HCEC 1CT (cell line): ENCODE results near the gene FOXJ3.

Experiments
- DNase-seq: peaks from one replicate; pipeline ENCODE4 v3.0.0-alpha.2; 2017

FOXJ3 gene

DNA sequence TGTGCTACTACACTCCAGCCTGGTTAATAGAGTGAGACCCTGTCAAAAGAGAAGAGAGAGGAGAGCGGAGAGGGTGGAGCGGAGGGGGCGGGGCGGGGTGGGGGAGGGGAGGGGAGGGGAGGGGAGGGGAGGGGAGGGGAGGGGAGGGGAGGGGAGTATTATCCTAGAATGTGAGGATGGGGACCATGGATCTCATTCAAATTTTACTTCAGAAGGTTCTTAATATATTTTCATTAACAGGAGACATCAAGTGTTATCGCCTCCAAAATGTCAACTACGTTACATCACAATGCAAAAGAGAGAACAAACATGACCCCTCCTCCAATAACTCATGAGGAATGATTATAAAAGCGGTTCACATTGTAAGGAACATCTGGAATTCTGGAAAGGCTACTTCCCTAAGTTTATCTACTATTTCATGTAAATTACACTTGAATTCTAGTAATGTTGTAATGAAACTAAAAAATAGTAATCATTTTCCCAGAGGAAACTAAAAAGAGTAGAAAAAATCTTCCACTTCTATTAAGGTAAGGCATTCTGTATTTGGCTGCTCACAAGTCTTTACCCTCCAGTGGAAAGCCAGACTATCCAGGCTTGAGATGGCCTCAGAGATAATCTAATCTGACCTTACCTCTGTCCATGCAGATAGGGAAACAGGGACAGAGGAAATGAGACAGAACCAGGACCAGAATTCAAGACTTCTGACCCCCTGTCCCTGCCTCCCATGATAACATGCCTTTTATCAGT lies 151.7 kb downstream of the FOXJ3 start:
- no peak for DNase-seq

DNA sequence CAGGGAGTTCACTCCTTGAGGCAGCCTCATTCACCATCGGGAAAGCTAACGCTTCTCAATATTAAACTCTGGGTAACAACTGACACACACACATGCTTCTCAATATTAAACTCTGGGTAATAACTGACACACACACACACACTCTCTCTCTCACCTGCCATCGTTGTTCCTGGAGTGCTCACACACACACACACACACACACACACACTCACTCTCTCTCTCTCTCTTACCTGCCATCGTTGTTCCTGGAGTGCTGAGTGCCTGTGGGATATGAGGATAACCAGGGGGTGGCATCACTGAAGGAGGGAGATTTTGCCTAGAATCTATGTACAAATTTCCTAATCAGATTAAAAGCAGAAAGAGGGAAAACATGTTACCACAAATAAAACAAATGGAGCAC lies 153.3 kb downstream of the FOXJ3 start:
- DNase-seq, result no peak

DNA sequence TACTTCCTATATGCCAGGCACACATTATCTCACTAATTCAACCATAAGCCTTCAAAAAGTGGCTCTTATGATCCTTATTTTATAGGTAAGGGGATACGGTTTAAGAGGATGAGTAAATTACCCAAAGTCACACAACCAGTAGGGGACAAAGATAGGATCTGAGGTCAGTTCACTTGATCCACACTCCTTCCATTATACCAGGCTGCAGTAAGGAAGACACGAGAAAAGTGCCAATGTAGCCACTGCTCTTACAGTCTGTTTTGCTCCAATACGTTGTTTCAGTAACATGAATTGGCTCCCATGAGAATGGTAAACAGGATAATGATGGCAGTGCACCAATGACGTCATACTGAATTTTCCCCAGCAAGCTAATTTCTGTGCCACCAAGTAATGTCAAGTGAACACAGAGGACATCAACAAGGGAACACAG lies 155.1 kb downstream of the FOXJ3 start:
- DNase-seq, result no peak

DNA sequence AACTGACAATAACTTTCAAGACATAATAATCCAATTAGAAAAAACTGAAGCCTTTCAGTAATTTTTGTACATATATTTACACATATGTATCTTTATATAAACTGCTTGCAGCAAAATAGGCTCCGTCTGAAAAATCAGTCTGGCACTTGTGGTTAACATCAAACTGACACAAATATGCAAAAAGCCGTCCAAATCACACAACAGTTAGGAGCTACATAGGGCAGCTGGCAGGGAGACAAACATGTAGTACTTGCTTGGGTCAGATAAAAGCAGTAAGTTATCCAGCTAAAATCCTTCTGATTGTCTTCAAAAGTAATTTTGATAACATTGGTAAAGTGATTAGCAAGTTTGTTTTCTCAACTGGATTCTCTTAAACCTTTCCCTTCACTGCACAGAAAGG lies 155.8 kb downstream of the FOXJ3 start:
- peak; percentile 9 for DNase-seq

DNA sequence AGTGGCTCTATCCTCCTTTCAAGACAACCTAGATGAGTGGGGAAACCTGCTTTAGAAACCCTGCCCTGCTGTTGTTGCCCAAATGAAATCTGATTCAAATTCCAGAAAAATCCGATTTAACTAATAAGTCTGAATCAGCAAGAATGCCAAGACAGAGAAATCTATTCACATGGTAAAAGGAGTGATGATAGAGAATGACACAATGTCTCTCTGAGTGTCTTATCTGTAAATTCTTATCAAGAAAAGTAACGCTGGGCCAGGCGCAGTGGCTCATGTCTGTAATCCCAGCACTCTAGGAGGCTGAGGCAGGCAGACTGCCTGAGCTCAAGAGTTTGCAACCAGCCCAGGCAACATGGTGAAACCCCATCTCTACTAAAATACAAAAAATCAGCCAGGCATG lies 156.8 kb downstream of the FOXJ3 start:
- no peak for DNase-seq

DNA sequence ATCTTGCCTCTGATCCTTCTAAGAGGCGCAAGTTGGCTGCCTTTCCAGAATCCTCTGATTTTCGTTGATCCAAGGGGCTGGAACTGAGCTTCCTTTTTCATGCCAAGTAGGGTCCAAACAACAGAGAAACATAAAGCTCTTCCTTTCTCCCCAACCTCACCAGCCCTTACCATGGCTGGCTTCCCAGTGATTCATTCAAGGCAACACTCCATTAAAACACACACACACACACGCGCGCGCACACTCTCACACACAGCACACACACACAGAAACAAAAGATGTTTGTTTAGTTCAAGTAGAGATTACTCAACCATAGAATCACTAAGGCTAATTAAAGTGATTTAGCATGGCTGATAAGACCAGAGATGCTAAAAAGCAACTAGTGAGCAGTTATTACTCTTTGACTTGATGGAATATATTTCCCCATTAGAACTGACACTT lies 157.5 kb downstream of the FOXJ3 start:
- peak; percentile 75 for DNase-seq

DNA sequence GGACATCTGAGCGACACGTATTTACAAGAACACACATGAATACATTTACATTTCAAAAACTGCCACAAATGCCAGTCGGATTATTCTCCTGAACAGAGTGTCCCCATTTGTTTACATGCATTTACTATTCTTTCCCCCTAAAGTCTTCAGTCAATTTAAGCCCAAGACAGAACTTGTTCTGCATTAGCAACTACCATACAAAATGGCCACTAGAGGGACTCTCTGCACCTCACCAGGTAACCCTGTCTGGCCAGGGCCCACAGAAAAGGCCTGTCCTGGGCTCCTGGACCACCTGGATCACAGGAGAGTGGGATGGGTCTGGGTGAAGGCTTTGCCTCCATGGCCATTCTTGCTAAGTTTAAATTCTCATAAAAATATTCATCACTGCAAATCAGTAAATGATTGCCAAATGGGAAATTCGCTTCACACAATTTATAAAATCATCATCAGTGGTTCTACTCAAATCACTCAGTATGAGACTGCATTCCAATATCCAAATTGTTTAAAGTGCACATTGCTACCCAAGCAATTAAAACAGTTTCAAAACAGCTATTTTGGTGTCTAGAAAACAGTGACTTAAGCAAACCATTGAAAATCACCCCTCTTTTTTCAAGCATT lies 158.0 kb downstream of the FOXJ3 start:
- DNase-seq, result peak; percentile 56

DNA sequence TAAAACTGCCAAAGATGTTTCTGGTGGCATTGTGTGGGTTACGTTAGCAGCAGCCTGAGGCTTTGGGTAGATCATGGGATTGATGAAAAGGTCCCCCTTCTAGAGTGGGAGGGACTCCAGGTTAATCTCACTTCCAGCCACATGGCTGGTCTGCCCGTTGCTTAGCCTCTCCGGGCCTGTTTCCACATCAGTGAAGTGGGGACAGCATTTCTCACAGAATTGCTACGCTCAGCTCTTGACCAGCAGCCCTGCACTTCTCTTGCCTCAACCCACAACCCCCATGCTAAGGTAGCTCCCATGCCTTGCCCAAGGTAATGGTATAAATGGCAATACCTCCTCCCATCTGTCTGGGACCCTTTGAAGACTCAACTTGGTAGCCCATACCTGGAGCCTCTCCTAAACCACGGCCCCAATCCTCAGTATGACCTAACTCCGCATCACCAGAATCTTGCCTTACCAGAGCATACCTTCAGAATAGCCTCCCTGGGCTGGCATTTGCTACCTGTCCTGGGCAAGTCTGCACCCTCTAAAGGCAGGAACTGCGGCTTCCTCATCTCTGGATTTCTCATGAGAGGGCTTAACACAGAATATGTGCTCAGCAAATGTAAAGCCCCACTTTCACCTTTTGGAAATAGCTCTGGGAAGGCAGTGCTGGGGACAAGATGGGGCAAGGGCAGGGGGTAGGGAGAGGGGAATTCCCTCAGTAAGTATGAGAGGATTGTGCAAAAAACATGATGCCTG lies 159.6 kb downstream of the FOXJ3 start:
- no peak for DNase-seq

DNA sequence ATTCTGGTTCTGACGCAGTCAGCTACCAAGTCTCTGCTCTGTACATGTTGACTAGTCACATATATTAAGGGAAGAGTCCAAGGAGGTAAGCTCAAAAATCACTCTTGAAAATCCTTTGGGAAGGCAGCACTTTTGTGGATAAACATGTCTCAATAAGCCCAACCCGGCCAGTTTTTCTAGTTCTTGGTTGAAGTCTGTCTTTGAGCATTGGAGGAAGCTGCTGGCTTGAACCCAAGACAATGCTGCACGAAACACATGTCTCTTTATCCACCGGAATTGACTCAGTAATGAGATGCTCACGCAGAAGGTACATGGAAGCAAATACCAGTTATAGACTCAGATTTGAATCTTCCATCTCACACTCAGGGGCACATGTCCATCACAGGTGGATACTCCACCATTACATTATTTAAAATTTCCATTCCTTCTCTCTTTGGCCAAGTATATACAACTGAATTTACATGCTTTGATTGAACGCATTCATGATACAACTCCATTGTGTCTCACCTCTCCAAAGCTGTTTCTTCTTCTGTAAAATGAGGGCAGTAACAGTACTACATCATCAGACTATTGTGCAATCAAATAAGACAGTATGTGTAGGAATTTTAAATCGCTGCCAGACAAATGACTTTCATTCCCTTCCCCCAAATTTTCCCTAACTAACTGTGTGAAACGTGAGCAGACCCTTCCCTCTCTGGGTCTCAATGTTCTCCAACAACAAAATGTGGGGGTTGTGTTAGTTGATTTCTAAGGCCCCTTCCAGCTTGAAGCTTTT lies 160.9 kb downstream of the FOXJ3 start:
- DNase-seq, result peak; percentile 41

DNA sequence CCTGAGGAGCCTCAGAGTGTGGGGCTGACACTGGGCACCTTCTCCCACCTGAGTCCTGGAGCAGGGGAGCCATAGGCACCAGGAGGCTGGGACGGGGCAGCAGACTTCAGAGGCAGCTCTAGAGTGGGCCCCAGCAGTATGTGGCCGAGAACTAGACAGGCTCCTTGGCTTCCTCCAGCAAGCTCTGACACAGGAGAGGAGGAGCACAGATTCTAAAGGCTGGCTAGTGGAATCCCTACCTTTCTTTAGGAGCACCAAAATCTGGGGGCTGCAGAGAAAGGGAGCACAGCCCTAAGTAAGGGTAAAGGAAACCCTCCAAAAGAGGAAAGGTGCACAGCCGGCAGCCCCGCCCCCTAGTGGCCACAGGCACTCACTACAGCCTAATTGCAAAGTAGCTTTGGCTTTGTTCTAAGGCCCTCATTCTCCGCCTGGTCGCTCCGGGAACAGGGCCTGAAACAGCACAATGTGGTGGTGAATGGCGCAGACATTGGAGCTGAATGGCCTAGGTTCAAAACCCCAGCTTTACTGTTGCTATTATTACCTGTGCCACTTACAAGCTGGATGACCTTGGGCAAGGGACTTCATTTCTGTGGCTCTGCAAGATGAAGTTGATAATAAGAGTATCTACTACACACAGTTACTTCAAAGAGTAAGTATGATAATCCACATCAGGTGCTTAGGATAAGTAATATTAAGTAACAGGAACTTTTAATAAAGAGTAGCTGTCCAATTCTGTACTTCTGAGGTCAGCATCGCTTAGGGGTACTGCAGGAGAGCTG lies 161.7 kb downstream of the FOXJ3 start:
- peak; percentile 41 for DNase-seq

DNA sequence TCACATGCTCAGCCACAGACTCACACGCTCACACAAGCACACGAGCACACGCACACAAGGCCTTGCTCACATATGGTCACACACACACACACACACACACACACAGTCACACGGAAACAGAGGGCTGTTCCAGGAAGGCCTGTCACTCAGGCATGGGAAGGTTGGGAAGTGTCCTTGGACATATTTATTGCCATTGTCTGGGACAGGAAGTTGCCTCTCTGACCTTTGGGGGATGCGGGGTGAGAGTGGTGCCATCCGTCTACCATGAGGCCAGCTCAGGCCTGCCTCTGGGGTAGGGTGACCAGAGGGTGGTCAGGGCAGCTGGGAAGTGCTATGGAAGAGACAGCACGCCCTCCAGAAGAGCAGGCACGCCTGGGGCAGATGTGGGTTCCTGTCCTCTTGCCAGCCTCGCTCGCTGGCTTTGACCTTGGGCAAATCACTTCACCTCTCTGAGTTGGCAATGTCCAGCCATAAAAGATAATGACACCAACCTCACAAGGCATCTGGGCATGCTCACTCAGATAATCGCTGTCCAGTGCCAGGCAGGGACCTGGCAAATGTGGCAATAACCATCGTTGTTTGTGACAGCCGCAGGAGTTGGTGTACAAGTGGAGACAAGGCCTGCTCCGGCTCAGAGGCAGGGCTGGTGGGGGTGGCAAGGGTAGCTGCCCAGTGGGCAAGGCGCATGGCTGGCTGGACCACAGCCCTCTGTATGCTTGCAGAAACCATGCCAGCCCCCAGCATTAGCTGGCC lies 162.5 kb downstream of the FOXJ3 start:
- no peak for DNase-seq

DNA sequence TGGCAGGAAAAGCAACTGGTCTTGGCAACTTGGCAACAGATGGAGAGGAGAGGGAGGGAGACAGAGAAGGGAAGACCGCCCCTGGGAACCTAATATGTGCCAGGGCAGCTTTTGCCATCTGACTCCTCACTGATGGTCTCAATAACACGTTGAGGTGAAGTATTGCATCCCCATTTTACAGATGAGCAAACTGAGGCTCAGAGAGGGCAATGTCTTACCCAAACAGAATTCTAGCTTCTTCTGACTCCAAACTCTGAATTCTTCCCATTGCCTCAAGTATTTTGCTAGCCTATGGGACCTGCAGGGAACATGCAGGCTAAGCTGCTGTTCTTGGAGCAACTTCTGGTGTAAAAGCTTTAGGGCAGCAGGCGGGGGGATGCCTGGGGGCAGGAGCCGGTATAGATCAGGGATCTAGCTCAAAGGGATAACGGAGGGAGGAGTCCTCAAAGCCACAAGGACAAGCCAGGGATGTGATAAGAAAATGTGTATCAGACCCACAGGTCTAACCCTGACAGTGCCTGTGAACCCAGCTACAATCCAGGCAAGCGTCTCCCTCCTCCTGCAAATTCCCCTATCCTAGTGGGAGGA lies 163.3 kb downstream of the FOXJ3 start:
- DNase-seq, result no peak

DNA sequence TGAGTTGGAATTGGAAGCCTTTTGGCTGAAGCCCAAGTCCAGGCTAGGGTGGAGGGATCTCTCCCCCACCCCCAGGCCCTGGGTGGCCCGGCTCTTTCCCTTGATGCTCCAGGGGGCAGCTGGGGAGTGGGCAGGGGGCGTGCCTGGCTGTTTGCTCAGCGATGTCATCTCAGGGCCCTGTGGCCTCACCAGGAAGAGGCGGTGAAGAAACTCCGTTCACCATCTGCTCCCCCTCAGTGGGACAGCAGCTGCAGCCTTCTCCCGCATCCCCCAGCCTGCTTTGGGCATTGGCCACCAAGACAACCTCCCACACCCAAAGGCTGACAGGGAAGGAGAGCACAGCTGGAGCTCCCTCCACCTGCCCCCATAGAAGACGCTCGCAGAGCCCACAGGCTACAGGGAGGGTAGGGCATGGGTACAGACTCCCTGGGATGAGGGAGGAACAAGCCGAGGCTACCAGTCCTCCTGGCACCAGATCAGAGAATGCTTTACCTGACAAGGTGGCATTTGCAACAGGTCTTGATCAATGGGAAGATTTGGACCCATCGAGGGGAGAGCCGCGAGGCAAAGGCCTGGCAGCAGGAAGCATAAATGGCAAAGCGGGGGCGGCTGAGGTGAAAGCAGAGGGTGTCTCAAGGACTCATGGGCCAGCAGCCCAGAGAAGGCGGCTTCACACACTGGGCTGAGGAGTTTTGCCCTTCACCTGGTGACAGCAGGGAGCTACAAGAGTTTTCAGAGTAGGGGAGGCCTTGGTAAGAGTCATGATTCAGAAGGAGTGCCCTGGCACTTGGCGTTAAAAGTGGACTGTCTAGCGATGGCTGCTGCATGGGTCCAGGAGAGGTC lies 164.0 kb downstream of the FOXJ3 start:
- no peak for DNase-seq

DNA sequence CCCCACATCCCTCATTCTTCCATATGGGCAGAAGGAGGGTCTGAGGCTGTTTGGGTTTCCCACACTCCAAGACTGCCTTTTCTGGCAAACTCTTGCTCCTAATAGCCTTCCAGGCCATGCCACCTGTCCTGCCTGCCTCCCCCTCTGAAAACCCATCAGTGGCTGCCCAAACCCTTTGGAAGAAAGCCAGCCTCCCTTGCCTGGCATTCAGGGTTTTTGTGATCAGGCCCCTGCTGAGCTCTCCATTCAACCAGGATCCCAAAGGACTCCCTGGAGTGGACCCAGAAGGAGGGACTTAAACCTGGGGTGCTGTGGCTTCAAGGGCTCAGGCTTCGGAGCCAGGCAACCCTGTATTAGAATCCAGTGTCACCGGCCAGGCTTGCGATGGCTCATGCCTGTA lies 166.3 kb downstream of the FOXJ3 start:
- DNase-seq, result no peak

DNA sequence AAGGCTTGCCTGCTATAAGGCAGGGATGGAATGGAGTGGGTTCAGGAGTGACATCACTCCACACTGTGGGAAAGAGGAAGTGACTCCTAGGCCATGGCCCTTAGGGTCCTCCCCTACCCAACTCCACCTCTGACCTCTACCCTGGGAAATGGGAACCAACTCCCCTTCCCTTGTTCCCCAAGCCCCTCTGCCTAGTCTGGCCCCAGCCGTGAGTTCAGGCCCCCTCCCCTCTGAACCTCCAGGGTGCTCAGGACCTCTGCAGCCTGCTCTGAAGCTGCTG lies 166.7 kb downstream of the FOXJ3 start:
- DNase-seq, result no peak

DNA sequence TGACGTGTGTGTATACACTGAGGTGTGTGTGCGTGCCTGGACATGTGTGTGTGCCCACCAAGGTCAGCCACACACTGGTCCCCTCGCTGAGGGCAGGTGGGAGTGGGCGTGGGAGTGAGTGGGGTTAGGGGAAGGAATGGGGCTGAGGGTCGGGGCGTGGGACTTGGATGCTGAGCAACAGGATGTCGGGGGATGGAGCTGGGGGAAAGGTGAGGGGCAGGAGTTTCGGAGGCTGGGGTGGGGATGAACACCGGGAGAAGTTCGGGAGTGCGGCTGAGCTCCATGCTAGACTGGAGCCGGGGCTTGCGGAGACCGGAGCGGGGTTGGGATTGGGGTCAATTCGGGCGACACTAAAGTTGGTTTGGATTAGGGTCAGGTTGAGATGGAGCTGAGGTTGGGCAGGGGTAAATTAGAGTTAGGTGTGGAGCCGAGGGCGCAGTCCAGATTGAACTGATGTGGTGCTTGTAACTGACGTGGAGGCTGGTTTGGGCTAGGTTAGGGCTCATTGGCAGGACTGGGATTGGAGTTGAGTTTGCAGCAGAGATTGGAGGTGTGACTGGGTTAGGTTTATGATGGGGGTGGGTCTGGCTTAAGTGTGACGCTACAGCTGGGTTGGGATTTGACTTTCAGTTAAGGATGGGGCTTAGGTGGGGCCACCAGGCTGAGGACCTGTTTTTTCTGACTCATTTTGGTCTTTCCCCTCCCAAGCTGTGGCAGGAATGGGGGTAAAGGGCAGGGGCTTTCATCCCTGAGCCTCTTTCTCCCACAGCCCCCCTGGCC lies 167.2 kb downstream of the FOXJ3 start:
- DNase-seq, result no peak

DNA sequence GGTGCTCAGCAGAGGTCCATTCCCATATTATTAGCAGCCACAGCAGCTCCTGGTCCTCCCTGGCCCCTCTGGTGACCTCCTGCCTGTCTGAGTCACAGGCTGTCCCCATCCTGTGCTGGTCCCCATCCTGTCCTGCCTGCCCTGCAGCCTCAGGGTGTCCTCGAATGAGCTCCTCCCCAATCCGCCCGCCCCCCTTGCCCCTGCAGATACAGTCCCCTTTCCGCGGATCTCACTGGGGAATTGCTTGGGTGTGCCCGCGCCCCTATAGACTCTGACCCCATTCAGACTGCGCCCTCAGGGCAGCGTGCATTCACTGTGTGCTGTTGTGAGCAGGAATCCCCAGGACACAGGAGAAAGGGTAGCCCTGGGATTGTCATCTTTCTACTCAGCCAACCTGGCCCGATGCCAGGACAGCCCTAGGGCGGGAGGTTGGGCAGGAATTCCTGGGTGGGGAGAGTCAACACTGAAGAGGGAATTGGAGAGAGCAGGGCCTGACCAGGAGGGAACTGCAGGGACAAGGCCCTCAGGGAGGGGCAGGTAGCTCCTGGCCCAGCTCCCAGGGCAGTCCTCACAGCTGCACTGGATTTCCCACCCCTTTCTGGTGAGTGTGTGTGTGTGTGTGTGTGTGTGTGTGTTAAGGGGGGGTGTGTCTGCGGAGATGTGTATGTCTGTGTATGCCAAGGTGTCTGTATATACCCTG lies 169.4 kb downstream of the FOXJ3 start:
- no peak for DNase-seq

DNA sequence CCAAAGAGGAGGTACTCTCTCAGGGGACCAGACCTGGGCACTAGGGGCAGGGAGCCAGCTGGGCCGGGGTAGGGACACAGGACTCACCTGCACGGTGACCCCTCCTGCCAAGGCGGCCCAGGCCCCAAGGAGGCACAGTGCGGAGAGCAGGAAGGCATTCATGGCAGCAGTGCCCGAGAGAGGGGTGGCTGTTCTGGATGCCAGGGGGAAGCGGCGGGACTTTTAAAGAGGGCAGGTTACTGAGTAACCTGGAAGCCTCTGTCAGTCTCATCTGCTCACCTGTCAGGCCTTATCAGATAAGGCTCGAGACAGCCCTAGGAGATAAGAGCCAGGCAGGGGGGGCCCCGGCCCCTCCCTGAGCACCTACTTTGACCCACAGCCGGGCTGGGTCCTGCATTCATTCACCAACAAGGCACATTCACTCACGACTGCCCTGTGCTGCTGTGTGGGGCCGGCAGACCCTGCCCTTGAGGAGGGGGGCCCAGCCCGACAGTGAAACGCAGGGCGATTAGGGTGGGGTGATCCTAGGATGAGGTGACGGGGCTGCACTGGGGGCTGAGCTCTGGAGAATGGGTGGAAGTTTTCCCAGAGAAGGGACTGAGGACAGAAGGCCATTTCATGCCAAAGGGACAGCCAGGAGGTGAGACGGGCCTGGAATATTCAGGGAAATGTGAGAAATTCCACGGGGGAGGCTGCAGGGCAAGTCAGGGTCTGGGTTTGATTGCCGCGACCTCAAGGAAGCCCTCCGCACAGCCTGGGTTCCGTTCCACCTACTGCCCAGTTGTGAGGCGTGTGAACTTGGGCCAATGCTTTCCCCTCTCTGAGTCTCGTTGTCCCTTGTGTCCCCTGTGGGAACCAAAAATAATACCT lies 170.2 kb downstream of the FOXJ3 start, which contains the start of gene GUCA2A:
GUCA2A (minus strand) TSS at position 195 of the 870 bp plus-strand sequence; CDS start at position 162, 33 bp downstream.
- DNase-seq, result no peak
